ENCODE data around the gene AHNAK2.

GRCh38 chr14:105014032-105014431 lies 35.9 kb upstream of the AHNAK2 start:
- no peak for TF ChIP-seq POLR2A (IDR thresholded peaks at IDR 0.05)
- TF ChIP-seq, protein P1, sequence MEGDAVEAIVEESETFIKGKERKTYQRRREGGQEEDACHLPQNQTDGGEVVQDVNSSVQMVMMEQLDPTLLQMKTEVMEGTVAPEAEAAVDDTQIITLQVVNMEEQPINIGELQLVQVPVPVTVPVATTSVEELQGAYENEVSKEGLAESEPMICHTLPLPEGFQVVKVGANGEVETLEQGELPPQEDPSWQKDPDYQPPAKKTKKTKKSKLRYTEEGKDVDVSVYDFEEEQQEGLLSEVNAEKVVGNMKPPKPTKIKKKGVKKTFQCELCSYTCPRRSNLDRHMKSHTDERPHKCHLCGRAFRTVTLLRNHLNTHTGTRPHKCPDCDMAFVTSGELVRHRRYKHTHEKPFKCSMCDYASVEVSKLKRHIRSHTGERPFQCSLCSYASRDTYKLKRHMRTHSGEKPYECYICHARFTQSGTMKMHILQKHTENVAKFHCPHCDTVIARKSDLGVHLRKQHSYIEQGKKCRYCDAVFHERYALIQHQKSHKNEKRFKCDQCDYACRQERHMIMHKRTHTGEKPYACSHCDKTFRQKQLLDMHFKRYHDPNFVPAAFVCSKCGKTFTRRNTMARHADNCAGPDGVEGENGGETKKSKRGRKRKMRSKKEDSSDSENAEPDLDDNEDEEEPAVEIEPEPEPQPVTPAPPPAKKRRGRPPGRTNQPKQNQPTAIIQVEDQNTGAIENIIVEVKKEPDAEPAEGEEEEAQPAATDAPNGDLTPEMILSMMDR (IDR thresholded peaks at IDR 0.05): no peak
